Neural crest cell (in vitro differentiated cells): Measurements from ENCODE around the gene MYL4. TPM values are rescaled to one million over a fixed set of nuclear protein-coding genes. Genes with fewer than 3 reads are reported as not detected.
"Not testable (repeated sequence)": the region's sequence is repeated elsewhere in the genome, so short reads cannot be mapped to it uniquely, and the experiment has no call there.

Experiments used
- DNase-seq: peaks from one replicate; pipeline ENCODE4 v3.0.0; 2021; ENCODE audit warnings: low read depth, mixed read lengths, low spot score
- H3K27ac Mint-ChIP-seq: one replicate; pipeline ENCODE4 v1.8.0; 2021; ENCODE audit warnings: mild to moderate bottlenecking, mixed read lengths; ENCODE audit not compliant: unreplicated experiment
- H3K27me3 Mint-ChIP-seq: 2 replicates; pipeline ENCODE4 v1.8.0; 2021; ENCODE audit warnings: low read depth, mild to moderate bottlenecking, mixed read lengths
- H3K36me3 Mint-ChIP-seq: 2 replicates; pipeline ENCODE4 v1.8.0; 2021; ENCODE audit warnings: low read depth, mild to moderate bottlenecking, mixed read lengths
- H3K4me1 Mint-ChIP-seq: 2 replicates; pipeline ENCODE4 v1.8.0; 2021; ENCODE audit warnings: mixed read lengths
- H3K4me3 Mint-ChIP-seq: one replicate; pipeline ENCODE4 v1.8.0; 2021; ENCODE audit warnings: mild to moderate bottlenecking, mixed read lengths
- H3K9me3 Mint-ChIP-seq: 2 replicates; pipeline ENCODE4 v1.8.0; 2021; ENCODE audit warnings: mixed read lengths
- total RNA-seq: library from RNA; stranded (reverse); gene quantifications from 2 replicates; pipeline ENCODE4 v1.2.1, GENCODE V29; 2021
- TF ChIP-seq, protein P1 (sequence below): fragments of 200-600 bp; sonication (generic); conservative IDR thresholded peaks from 2 replicates; pipeline ENCODE4 v1.5.0; 2021; ENCODE audit warnings: antibody characterized with exemption, mild to moderate bottlenecking

MYL4 gene
- total RNA-seq, 1 donor from 2014 or later: not detected

DNA sequence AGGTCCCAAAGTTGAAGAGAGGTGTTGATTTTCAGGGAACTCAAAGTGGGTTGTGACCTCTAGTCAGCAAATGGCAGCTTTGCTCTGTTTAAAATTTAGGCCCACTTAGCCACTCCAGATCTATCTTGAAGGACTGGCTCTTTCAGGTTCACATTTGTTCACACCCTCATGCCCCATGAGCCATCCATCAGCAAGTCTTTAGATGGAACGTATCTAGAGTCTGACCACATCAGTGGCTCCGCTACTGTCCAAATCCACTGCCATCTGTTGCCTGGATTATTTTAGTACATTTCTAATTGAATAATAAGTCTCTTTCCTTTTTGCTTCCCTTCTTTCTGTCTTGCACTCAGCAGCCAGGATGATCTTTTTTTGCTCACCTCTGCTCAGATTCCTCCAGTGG, 55.0 kb downstream of the MYL4 start:
- Mint-ChIP-seq H3K27me3 (peaks cover 5% of the 10 kb centered on the region), H3K4me3 (no peak overlapping the region), H3K9me3 (no peaks in the 10 kb centered on the region), H3K36me3 (no peaks in the 10 kb centered on the region), H3K27ac (no peak overlapping the region), H3K4me1 (peaks cover 29% of the 10 kb centered on the region)
- DNase-seq: no peak
- TF ChIP-seq, protein P1, sequence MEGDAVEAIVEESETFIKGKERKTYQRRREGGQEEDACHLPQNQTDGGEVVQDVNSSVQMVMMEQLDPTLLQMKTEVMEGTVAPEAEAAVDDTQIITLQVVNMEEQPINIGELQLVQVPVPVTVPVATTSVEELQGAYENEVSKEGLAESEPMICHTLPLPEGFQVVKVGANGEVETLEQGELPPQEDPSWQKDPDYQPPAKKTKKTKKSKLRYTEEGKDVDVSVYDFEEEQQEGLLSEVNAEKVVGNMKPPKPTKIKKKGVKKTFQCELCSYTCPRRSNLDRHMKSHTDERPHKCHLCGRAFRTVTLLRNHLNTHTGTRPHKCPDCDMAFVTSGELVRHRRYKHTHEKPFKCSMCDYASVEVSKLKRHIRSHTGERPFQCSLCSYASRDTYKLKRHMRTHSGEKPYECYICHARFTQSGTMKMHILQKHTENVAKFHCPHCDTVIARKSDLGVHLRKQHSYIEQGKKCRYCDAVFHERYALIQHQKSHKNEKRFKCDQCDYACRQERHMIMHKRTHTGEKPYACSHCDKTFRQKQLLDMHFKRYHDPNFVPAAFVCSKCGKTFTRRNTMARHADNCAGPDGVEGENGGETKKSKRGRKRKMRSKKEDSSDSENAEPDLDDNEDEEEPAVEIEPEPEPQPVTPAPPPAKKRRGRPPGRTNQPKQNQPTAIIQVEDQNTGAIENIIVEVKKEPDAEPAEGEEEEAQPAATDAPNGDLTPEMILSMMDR: no peak

DNA sequence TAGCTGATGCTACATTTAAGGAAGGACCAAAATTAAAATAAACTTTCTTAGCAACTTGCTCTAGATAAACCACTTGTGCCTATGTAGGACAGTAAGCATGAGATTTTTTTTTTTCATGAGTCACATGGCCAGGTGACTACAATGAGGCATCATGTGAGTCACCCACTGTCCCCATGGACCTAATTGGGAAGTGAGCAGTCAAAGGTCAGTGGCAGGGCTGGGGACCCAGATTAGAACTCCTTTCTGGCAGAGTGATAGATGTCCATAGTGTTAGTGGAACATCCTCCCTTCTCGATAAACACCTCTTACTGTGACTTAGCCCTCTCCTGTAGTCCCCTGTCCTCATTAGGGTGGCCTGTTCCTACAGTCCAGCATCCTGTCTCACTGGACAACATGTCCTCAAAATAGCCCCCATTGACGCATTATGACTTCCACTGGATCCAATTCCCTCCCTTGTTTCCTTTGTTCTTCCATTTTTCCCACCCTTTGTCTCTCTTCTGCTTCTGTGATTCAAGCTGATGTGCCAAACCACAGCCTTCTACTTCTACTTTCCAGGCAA, 56.9 kb downstream of the MYL4 start:
- DNase-seq: no peak
- Mint-ChIP-seq H3K9me3 (peaks cover 8% of the 10 kb centered on the region), H3K4me3 (no peak overlapping the region), H3K27ac (no peak overlapping the region), H3K36me3 (peaks cover 2% of the 10 kb centered on the region), H3K27me3 (no peaks in the 10 kb centered on the region), H3K4me1 (peaks cover 29% of the 10 kb centered on the region)
- TF ChIP-seq, protein P1: no peak

DNA sequence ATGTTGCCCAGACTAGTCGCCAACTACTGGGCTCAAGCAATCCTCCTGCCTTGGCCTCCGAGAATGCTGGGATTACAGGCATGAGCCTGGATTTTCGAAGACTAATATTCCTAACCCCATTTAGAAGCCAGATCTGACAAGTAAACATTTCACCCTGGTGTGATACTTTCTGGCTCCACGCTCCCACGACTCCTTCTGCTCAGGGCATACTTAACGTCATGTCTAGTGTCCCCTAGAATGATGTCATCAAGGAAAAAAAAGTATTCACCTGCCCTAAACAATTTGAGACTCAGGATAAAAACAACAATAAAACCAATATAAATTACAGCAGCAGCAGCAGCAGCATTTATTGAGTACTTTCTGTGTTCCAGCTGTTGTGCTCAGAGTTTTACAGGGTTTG, 57.6 kb downstream of the MYL4 start:
- Mint-ChIP-seq H3K9me3 (peaks cover 8% of the 10 kb centered on the region), H3K4me1 (peaks cover 29% of the 10 kb centered on the region), H3K36me3 (peaks cover 2% of the 10 kb centered on the region), H3K27ac (no peak overlapping the region), H3K27me3 (no peaks in the 10 kb centered on the region), H3K4me3 (no peak overlapping the region)
- DNase-seq: no peak
- TF ChIP-seq, protein P1: no peak

DNA sequence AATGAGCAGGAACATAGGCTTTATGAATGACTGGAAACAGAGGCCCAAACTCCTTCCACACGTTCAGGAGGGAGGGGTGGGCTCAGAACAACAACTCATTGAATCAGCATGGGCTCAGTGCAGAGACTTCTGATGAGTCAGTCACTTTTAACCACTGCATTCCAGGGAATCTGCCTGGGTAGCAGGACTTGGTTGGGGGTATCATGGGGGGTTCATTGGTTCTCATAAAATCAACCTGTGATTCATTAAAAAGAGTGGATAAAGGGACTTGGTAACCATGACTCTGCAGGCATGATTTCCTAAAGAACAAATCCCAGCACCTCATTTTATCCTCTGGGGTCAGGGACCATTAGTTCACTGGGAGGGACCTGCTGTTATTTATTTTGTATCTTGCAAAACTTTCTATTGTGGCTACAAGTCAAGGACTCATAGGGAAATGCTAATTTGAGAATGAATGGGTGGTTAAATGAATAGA, 58.2 kb downstream of the MYL4 start:
- H3K4me1 Mint-ChIP-seq: peaks cover 23% of the 10 kb centered on the region
- TF ChIP-seq, protein P1: no peak
- H3K36me3 Mint-ChIP-seq: peaks cover 2% of the 10 kb centered on the region
- no peaks in the 10 kb centered on the region for H3K27me3 Mint-ChIP-seq
- peaks cover 8% of the 10 kb centered on the region for H3K9me3 Mint-ChIP-seq
- H3K4me3 Mint-ChIP-seq: no peak overlapping the region
- no peak overlapping the region for H3K27ac Mint-ChIP-seq
- no peak for DNase-seq

DNA sequence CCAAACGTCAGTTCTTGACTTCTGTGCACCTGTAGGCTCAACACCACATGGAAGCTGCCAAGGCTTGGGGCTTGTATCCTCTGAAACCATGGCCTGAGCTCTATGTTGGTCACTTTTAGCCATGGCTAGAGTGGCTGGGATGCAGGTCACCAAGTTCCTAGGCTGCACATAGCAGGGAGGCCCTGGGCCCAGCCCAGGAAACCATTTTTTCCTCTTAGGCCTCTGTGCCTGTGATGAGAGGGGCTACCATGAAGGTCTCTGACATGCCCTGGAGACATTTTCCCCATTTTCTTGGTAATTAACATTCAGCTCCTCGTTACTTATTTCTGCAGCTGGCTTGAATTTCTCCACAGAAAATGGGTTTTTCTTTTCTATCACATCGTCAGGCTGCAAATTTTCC, 59.8 kb downstream of the MYL4 start:
- not testable (repeated sequence) for H3K4me3 Mint-ChIP-seq, DNase-seq, H3K36me3 Mint-ChIP-seq, H3K9me3 Mint-ChIP-seq, H3K27me3 Mint-ChIP-seq, H3K27ac Mint-ChIP-seq
- peaks cover 16% of the 10 kb centered on the region for H3K4me1 Mint-ChIP-seq

DNA sequence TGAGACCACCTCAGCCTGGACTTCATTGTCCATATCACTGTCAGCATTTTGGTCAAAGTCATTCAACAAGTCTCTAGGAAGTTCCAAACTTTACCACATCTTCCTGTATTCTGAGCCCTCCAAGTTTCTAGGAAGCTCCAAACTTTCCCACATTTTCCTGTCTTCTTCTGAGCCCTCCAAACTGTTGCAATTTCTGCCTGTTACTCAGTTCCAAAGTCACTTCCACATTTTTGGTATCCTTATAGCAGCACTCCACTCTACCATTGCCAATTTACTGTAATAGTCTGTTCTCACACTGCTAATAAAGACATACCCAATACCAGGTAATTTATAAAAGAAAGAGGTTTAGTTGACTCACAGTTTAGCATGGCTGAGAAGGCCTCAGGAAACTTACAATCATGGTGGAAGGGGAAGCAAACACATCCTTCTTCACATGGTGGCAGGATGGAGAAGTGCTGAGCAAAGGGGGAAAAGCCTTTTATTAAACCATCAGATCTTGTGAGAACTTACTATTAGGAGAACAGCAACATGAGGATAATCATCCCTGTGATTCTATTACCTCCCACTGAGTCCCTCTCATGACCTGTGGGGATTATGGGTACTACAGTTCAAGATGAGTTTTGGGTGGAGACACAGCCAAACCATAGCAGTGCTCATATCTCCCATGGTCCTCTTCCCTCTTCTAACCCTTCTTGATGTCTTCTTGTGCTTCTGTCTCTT, 60.6 kb downstream of the MYL4 start:
- H3K4me1 Mint-ChIP-seq: peaks cover 16% of the 10 kb centered on the region
- H3K9me3 Mint-ChIP-seq, H3K27me3 Mint-ChIP-seq, H3K4me3 Mint-ChIP-seq, DNase-seq, H3K36me3 Mint-ChIP-seq, H3K27ac Mint-ChIP-seq: not testable (repeated sequence)
